Natural killer cell (primary cell): Measurements from ENCODE around the gene EPHB6. TPM values are rescaled to one million over a fixed set of nuclear protein-coding genes. Genes with fewer than 3 reads are reported as not detected.

Source experiments
- ATAC-seq, 3 donors: fragments of 150-1000 bp in 2 of 3; fragments of 200-7000 bp in 1 of 3; cut with Tn5 transposase; 1 replicate in 1 of 3; 2 replicates in 2 of 3; pipeline ENCODE4 v1.10.0; 2021; ENCODE audit warnings: mild to moderate bottlenecking in 2 of 3, moderate library complexity in 2 of 3
- DNase-seq, 2 donors: peaks; one replicate each; pipeline versions ENCODE4 v3.0.0 to v3.0.0-alpha.2; 2013 to 2021; ENCODE audit warnings: mixed read lengths in 1 of 2
- H3K27ac ChIP-seq: one replicate; pipeline ENCODE4 v1.5.1; 2013; ENCODE audit warnings: mild to moderate bottlenecking, low read length
- H3K27me3 ChIP-seq: one replicate; pipeline ENCODE4 v1.6.1; 2013; ENCODE audit warnings: low read length; ENCODE audit not compliant: control insufficient read depth, insufficient read depth
- H3K36me3 ChIP-seq: one replicate; pipeline ENCODE4 v1.6.1; 2013; ENCODE audit warnings: low read length; ENCODE audit not compliant: control insufficient read depth, insufficient read depth
- H3K4me1 ChIP-seq: one replicate; pipeline ENCODE4 v1.6.1; 2013; ENCODE audit warnings: low read length; ENCODE audit not compliant: control insufficient read depth, insufficient read depth
- H3K4me3 ChIP-seq: one replicate; pipeline ENCODE4 v1.5.1; 2013; ENCODE audit warnings: low read length
- H3K9me3 ChIP-seq: one replicate; pipeline ENCODE4 v1.6.1; 2013; ENCODE audit warnings: low read length; ENCODE audit not compliant: control insufficient read depth, insufficient read depth
- H3K27ac Mint-ChIP-seq, 2 donors: one replicate each; pipeline ENCODE4 v1.8.0; 2022; ENCODE audit warnings: mild to moderate bottlenecking in 2 of 2, mixed read lengths in 2 of 2, moderate library complexity in 1 of 2
- H3K27me3 Mint-ChIP-seq, 2 donors: one replicate each; pipeline ENCODE4 v1.8.0; 2022; ENCODE audit warnings: low read depth in 2 of 2, mixed read lengths in 2 of 2
- H3K36me3 Mint-ChIP-seq: one replicate; pipeline ENCODE4 v1.8.0; 2022; ENCODE audit warnings: mixed read lengths
- H3K4me1 Mint-ChIP-seq, 2 donors: one replicate each; pipeline ENCODE4 v1.8.0; 2022; ENCODE audit warnings: mixed read lengths in 2 of 2
- H3K4me3 Mint-ChIP-seq: one replicate; pipeline ENCODE4 v1.8.0; 2022; ENCODE audit warnings: mild to moderate bottlenecking, moderate library complexity, mixed read lengths
- H3K9me3 Mint-ChIP-seq, 2 donors: one replicate each; pipeline ENCODE4 v1.8.0; 2022; ENCODE audit warnings: mixed read lengths in 2 of 2
- CTCF ChIP-seq: fragments of 200-600 bp; IDR thresholded peaks from one replicate; pipeline ENCODE4 v1.8.0; 2022; ENCODE audit warnings: antibody characterized with exemption
- WGBS: methylation state at CpG from one replicate; pipeline ENCODE4 v1.1.7; 2013; ENCODE audit warnings: missing lambda C conversion rate; ENCODE audit not compliant: insufficient coverage; 5-methylcytosine and 5-hydroxymethylcytosine counted together
- intact Hi-C: fragments of 100-400 bp; cut with micrococcal nuclease; formaldehyde crosslinking; loops from one replicate; pipeline ENCODE4 v1.14.2; 2022
- total RNA-seq, 4 donors: library from RNA; stranded (reverse); fragments of 120-200 nt in 1 of 4; gene quantifications; one replicate each; pipeline versions ENCODE4 v1.2.3 to v1.2.4, GENCODE V29; 2013 to 2022

The EPHB6 gene
- total RNA-seq, 3 donors from 2014 or later (not counting 1 experiment from before 2014, with no cell fraction given): 2.3 to 6.8 (median 6.5) TPM

DNA sequence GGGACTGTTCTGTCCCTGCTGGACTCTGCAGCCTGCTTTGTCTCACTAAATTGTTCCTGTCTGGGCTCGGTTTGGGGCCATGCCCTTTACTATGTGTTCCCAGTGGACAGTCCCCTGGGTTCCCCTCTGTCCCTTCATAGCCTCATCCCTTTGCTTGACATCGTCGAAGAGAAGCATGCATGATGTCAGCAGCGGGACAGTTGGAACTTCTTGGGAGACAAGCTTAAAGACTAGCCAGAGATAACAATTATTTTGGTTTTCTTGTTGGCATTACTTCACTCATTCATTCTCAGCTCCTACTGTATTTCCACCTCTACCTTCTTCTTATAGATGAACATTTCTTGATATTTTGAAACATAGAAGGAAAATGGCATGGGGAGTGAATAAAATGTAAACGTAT lies 2.7 kb downstream of the EPHB6 start:
- intact Hi-C loops: no loop called here
- WGBS: 88% methylated on average over 4 of the region's 5 CpGs
- H3K27ac Mint-ChIP-seq: no peak overlapping the region

DNA sequence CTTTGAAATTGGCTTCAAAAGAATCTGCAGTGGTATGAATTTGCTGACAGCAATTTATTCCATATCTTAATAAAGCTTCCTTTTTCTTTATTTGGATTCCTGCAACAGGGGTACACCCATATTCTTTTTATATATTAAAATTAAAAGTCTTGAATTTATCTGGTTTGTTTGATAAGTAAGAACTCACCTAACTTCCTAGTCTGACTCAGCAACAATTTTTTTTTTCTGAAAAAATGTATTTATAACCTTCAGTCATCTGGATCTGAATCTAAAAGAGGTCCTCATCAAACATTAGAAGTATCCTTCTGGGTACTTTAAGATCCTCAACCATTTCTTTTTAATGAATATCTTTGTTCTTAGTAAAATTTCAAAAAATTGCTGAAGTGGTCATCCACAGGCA lies 4.5 kb downstream of the EPHB6 start:
- H3K9me3 Mint-ChIP-seq: no peaks in the 10 kb centered on the region
- H3K4me3 Mint-ChIP-seq: no peak overlapping the region
- Histone ChIP-seq H3K4me3 (no peak overlapping the region), H3K27ac (no peak overlapping the region), H3K9me3 (no peaks in the 10 kb centered on the region), H3K36me3 (no peaks in the 10 kb centered on the region), H3K27me3 (no peaks in the 10 kb centered on the region), H3K4me1 (peaks cover 12% of the 10 kb centered on the region)
- peaks cover under 1 to 6% of the 10 kb centered on the region in 2 donors for H3K4me1 Mint-ChIP-seq
- no peak for TF ChIP-seq CTCF
- H3K36me3 Mint-ChIP-seq: no peaks in the 10 kb centered on the region
- H3K27me3 Mint-ChIP-seq: no peaks in the 10 kb centered on the region
- intact Hi-C loops: no loop called here
- no peak overlapping the region for H3K27ac Mint-ChIP-seq
- DNase-seq: no peak
- ATAC-seq: no peak

More for the DNA sequence above, 2.7 kb downstream of the EPHB6 start:
- peaks cover 17% of the 10 kb centered on the region for H3K4me1 ChIP-seq
- H3K27me3 ChIP-seq: no peaks in the 10 kb centered on the region
- DNase-seq: no peak
- no peak overlapping the region for H3K4me3 ChIP-seq
- ATAC-seq: no peak
- no peak for TF ChIP-seq CTCF
- H3K27ac ChIP-seq: no peak overlapping the region
- no peaks in the 10 kb centered on the region for H3K9me3 ChIP-seq
- no peaks in the 10 kb centered on the region for H3K9me3 Mint-ChIP-seq
- no peaks in the 10 kb centered on the region for H3K36me3 Mint-ChIP-seq
- H3K4me1 Mint-ChIP-seq: peaks cover 10 to 16% of the 10 kb centered on the region in 2 donors
- peak overlapping the region; percentile 13 for H3K4me3 Mint-ChIP-seq
- no peaks in the 10 kb centered on the region for H3K27me3 Mint-ChIP-seq
- no peaks in the 10 kb centered on the region for H3K36me3 ChIP-seq

DNA sequence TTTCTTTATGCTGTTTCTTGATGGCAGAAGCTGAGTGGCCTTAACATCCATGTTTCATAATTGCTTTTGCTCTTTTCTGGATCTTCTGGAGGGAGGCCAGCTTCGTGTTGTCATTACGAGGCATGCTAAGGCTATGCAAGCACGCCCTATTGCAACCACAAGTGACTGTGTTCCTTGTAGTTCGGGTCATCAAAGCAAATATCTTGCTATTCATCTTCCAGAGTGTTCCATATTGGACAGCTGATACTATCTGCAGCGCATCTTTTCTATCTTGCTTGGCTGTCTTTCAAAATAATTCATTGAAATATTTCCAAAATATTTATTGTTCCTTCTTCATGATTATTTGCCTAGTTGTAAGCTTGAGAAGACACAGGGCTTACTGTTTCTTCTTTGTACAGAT lies 5.0 kb downstream of the EPHB6 start:
- ATAC-seq (no peak), DNase-seq (no peak)
- Histone ChIP-seq H3K36me3 (no peaks in the 10 kb centered on the region), H3K4me3 (no peak overlapping the region), H3K27me3 (no peaks in the 10 kb centered on the region), H3K27ac (no peak overlapping the region), H3K4me1 (peaks cover 12% of the 10 kb centered on the region), H3K9me3 (no peaks in the 10 kb centered on the region)
- no peak overlapping the region for H3K27ac Mint-ChIP-seq
- no peaks in the 10 kb centered on the region for H3K27me3 Mint-ChIP-seq
- WGBS: 73% methylated on average over 5 of the region's 5 CpGs
- peaks cover 0 to 4% of the 10 kb centered on the region in 2 donors for H3K4me1 Mint-ChIP-seq
- no peaks in the 10 kb centered on the region for H3K9me3 Mint-ChIP-seq
- no peak overlapping the region for H3K4me3 Mint-ChIP-seq
- TF ChIP-seq CTCF: no peak
- H3K36me3 Mint-ChIP-seq: no peaks in the 10 kb centered on the region
- intact Hi-C loops: no loop called here

DNA sequence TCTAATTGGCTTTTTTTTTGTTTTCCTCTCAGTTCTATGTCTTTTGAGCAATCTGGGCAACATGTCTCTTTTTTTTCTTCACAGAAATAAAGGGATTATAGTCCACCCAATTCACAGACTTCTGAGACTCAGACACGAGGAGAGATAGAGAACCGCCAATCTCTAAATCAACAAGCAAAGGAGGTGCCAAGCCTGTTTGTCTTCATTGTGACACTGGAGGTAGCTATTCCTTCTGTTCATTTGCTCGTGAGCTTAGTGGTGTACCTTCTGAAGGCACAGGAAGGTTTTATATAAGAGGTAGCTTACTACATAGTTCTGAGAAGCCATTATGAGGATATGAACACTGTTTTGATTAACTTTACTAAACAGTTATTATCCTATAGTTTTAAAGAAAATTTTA lies 6.1 kb downstream of the EPHB6 start:
- H3K27me3 Mint-ChIP-seq: no peaks in the 10 kb centered on the region
- no peaks in the 10 kb centered on the region for H3K36me3 Mint-ChIP-seq
- no peak for TF ChIP-seq CTCF
- H3K27me3 ChIP-seq: no peaks in the 10 kb centered on the region
- no peak overlapping the region for H3K27ac ChIP-seq
- H3K9me3 Mint-ChIP-seq: no peaks in the 10 kb centered on the region
- DNase-seq: no peak
- H3K4me3 ChIP-seq: no peak overlapping the region
- intact Hi-C loops: no loop called here
- peaks cover 3% of the 10 kb centered on the region for H3K4me1 ChIP-seq
- no peak overlapping the region for H3K27ac Mint-ChIP-seq
- ATAC-seq: no peak
- no peaks in the 10 kb centered on the region for H3K36me3 ChIP-seq
- no peaks in the 10 kb centered on the region for H3K9me3 ChIP-seq
- H3K4me1 Mint-ChIP-seq: peaks cover 0 to 2% of the 10 kb centered on the region in 2 donors
- 85% methylated on average over 3 of the region's 3 CpGs for WGBS
- H3K4me3 Mint-ChIP-seq: no peak overlapping the region
